ENCODE data around the gene SH3D21. TPM values are rescaled to one million over a fixed set of nuclear protein-coding genes. Genes with fewer than 3 reads are reported as not detected.

SH3D21 gene
- total RNA-seq, 8 experiments from 2014 or later, result 3.7 to 14.7 (median 7.6) TPM

- Histone ChIP-seq H3K4me3 (no peak overlapping the region), H3K27ac (peak overlapping the region in 1 of 2 donors; percentile 59), H3K4me1 (replicated peaks in 1 of 2) (peaks cover 16 to 24% of the 10 kb centered on the region in 2 donors)
- 32 to 100% (median 82%) methylated on average over 1 to 10 of the region's 10 CpGs for WGBS, 10 experiments
- no peak for ATAC-seq (replicated peaks in 6 of 8)
- in situ Hi-C loops (cut with MboI; ENCODE audit: low pct_unique_long_range_greater_than_20kb in 2 of 9, low sequenced_read_pairs in 9 of 9, unreplicated experiment in 9 of 9), result no loop called here
Observed at GRCh38 chr1:36304970-36305914, 926 bp upstream of the SH3D21 start.

GRCh38 chr1:36305915-36306209 lies 306 bp upstream of the SH3D21 start:
- Histone ChIP-seq H3K4me3 (peak overlapping the region in 4 of 5 donors; percentile 48 to 75 (median 70)), H3K27ac (peak overlapping the region in 1 of 2 donors; percentile 59), H3K4me1 (replicated peaks in 1 of 2) (peaks cover 16 to 24% of the 10 kb centered on the region in 2 donors)
- in situ Hi-C loops (cut with MboI; ENCODE audit: low pct_unique_long_range_greater_than_20kb in 2 of 9, low sequenced_read_pairs in 9 of 9, unreplicated experiment in 9 of 9), result no loop called here
- peak in 3 of 8 experiments; percentile 53 to 64 (median 63) for ATAC-seq (replicated peaks in 6 of 8)
- WGBS, 10 experiments, result 8 to 62% (median 58%) methylated on average over 2 to 5 of the region's 7 CpGs; no CpG with 5 or more reads in 6 of the 10 experiments

DNA sequence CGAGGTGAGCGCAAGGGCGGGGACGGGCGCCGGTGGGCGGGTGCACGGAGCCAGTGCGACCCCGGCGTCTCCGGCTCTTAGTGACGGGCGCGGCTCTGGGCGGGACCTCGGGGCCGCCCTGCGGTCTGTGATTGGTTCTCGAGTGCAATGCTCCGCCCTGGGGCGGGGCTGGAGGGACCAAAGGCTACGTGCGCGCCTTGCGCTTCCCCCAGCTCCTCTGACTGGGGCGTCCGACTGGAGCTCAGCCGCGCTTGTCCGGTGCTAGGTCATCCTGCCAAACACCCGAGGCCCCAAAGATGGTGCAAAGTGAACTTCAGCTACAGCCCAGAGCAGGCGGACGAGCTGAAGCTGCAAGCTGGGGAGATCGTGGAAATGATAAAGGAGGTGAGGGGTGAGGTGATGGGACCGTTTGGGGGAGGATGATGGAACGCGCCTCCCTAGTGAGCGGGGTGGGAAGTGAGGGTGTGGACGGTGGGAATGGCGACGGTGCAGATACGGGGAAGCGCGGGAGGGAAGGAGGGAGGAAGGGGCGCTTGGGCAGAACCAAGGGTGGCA lies 811 bp downstream of the SH3D21 start:
- H3K4me1 ChIP-seq (replicated peaks in 1 of 2), result peaks cover 16 to 24% of the 10 kb centered on the region in 2 donors
- in situ Hi-C loops (cut with MboI; ENCODE audit: low pct_unique_long_range_greater_than_20kb in 2 of 9, low sequenced_read_pairs in 9 of 9, unreplicated experiment in 9 of 9), result no loop called here
- peak overlapping the region in 1 of 2 donors; percentile 59 for H3K27ac ChIP-seq
- WGBS, 10 experiments, result 0 to 1% (median 0%) methylated on average over 2 to 17 of the region's 46 CpGs; no CpG with 5 or more reads in 6 of the 10 experiments
- ATAC-seq (replicated peaks in 6 of 8), result peak; percentile 74 to 98 (median 96)
- H3K4me3 ChIP-seq, result peak overlapping the region; percentile 47 to 75 (median 69)

- Histone ChIP-seq H3K27ac (no peak overlapping the region), H3K4me3 (peak overlapping the region; percentile 47 to 75 (median 69)), H3K4me1 (replicated peaks in 1 of 2) (peaks cover 16 to 24% of the 10 kb centered on the region in 2 donors)
- WGBS, 10 experiments, result 63 to 100% (median 82%) methylated on average over 1 to 6 of the region's 10 CpGs; no CpG with 5 or more reads in 6 of the 10 experiments
- in situ Hi-C loops (cut with MboI; ENCODE audit: low pct_unique_long_range_greater_than_20kb in 2 of 9, low sequenced_read_pairs in 9 of 9, unreplicated experiment in 9 of 9), result no loop called here
- no peak for ATAC-seq (replicated peaks in 6 of 8)
Observed at GRCh38 chr1:36307601-36308330, 1.6 kb downstream of the SH3D21 start.

DNA sequence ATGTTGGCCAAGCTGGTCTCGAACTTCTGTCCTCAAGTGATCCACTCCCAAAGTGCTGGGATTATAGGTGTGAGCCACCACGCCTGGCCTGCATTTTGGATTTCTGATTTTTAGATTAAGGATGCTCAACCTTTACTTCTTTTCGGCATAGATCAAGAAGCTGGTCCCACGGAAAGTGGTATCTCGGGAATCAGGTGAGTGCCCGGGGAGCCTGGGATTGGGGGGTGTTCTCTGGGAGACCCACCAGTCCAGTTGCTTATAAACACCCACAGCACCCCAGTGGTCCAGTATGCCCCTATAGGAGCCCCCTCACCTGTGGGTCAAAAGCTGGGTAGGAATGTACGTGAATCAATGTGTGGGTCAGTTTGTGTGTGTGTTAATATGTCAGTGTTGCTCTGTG lies 3.2 kb downstream of the SH3D21 start:
- WGBS, 10 experiments, result 95 to 100% (median 98%) methylated on average over 1 to 6 of the region's 7 CpGs; no CpG with 5 or more reads in 4 of the 10 experiments
- in situ Hi-C loops (cut with MboI; ENCODE audit: low pct_unique_long_range_greater_than_20kb in 2 of 9, low sequenced_read_pairs in 9 of 9, unreplicated experiment in 9 of 9), result no loop called here
- ATAC-seq (replicated peaks in 6 of 8), result no peak
- H3K4me1 ChIP-seq (replicated peaks in 1 of 2), result peaks cover 16 to 21% of the 10 kb centered on the region in 2 donors
- H3K4me3 ChIP-seq, result no peak overlapping the region
- no peak overlapping the region for H3K27ac ChIP-seq

DNA sequence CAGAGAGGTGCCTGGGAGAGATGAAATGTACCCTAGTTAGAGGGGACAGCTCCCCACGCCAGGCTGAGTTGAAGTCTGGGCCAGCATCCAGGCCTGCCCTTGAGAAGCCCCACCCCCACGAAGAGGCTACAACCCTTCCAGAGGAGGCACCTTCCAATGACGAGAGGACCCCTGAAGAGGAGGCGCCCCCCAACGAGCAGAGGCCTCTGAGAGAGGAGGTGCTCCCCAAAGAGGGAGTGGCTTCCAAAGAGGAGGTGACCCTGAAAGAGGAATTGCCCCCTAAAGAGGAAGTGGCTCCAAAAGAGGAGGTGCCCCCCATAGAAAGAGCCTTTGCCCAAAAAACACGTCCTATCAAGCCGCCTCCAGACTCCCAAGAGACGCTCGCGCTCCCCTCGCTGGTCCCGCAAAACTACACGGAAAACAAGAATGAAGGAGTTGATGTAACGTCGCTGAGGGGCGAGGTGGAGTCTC lies 14.2 kb downstream of the SH3D21 start:
- ATAC-seq (replicated peaks in 6 of 8), result no peak
- 3 to 100% (median 83%) methylated on average over 2 to 16 of the region's 16 CpGs; no CpG with 5 or more reads in 5 of the 10 experiments for WGBS, 10 experiments
- in situ Hi-C loops (cut with MboI; ENCODE audit: low pct_unique_long_range_greater_than_20kb in 2 of 9, low sequenced_read_pairs in 9 of 9, unreplicated experiment in 9 of 9), result no loop called here
- peaks cover 35 to 36% of the 10 kb centered on the region in 2 donors for H3K4me1 ChIP-seq (replicated peaks in 1 of 2)
- H3K27ac ChIP-seq, result no peak overlapping the region
- no peak overlapping the region for H3K4me3 ChIP-seq

DNA sequence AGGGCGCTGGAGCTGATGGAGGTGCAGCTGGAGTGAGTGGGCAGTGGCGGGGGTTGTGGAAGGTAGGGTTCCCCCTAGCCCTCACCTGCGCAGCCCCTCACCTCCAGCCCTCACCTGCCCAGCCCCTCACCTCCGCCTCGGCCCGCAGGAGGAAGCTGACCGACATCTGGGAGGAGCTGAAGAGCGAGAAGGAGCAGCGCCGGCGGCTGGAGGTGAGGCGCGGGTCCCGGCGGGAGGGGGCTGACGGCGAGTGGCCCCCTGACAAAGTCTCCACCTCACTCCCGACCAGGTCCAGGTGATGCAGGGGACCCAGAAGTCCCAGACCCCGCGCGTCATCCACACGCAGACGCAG lies 14.6 kb downstream of the SH3D21 start:
- Histone ChIP-seq H3K4me3 (no peak overlapping the region), H3K27ac (no peak overlapping the region), H3K4me1 (replicated peaks in 1 of 2) (peaks cover 35 to 36% of the 10 kb centered on the region in 2 donors)
- 74 to 100% (median 100%) methylated on average over 1 to 12 of the region's 23 CpGs; no CpG with 5 or more reads in 7 of the 10 experiments for WGBS, 10 experiments
- ATAC-seq (replicated peaks in 6 of 8), result no peak
- in situ Hi-C loops (cut with MboI; ENCODE audit: low pct_unique_long_range_greater_than_20kb in 2 of 9, low sequenced_read_pairs in 9 of 9, unreplicated experiment in 9 of 9), result no loop called here

DNA sequence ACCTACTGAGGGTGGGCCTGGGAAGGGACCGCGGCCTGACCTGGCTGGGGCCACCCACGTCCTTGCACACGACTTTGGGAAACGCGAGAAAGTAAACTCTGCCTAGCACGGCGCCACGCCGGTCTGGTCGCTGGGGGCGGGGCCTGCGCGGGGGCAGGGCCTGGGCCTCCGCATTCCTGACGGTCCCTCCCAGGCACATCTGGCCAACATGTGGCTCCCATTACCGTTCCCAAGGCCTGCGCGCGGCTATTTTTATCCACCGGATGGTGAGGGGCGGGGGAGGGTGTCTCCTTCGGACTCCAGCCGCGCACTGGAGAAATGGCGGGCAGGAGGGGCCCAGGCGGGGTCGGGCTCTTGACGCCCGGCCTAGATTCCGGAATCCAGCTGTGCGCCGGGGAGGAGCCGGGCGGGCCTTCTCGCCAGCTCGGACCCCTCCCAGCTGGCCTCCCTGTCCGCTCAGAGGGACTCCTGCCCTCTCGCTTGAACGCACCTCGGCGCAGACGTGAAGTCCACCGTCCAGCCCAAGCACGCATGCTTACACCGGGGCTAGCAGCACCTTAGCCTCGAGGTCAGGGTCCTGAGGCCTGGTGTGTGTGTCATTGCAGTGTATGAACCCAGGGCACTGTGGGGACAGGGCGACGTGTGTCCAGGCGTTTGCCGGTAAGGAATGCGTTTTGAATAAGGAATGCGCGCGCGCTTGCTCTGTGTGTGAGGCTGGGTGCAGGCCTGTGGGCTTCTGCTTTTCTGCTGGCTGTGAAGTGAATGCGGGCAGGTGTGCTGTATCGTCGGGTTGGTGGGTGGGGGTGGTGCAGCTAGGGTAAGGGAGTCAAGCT lies 15.2 kb downstream of the SH3D21 start:
- Histone ChIP-seq H3K4me3 (peak overlapping the region in 1 of 5 donors; percentile 3), H3K4me1 (replicated peaks in 1 of 2) (peaks cover 35 to 36% of the 10 kb centered on the region in 2 donors), H3K27ac (peak overlapping the region; percentile 4 to 83)
- ATAC-seq (replicated peaks in 6 of 8), result peak; percentile 12 to 59 (median 50)
- WGBS, 10 experiments, result 2 to 60% (median 24%) methylated on average over 3 to 11 of the region's 59 CpGs; no CpG with 5 or more reads in 5 of the 10 experiments
- in situ Hi-C loops (cut with MboI; ENCODE audit: low pct_unique_long_range_greater_than_20kb in 2 of 9, low sequenced_read_pairs in 9 of 9, unreplicated experiment in 9 of 9), result no loop called here

- WGBS, 10 experiments, result 44% methylated on average over 19 to 24 of the region's 67 CpGs; no CpG with 5 or more reads in 8 of the 10 experiments
Observed at GRCh38 chr1:36322041-36322785, 16.0 kb downstream of the SH3D21 start.

GRCh38 chr1:36322786-36323635 lies 16.8 kb downstream of the SH3D21 start:
- ATAC-seq (replicated peaks in 6 of 8), result peak; percentile 8 to 57 (median 50)
- 0 to 8% (median 4%) methylated on average over 4 to 20 of the region's 83 CpGs; no CpG with 5 or more reads in 7 of the 10 experiments for WGBS, 10 experiments
- Histone ChIP-seq H3K4me1 (replicated peaks in 1 of 2) (peaks cover 35 to 36% of the 10 kb centered on the region in 2 donors), H3K4me3 (peak overlapping the region; percentile 30 to 54 (median 49)), H3K27ac (peak overlapping the region; percentile 3 to 83)
- in situ Hi-C loops (cut with MboI; ENCODE audit: low pct_unique_long_range_greater_than_20kb in 2 of 9, low sequenced_read_pairs in 9 of 9, unreplicated experiment in 9 of 9), result no loop called here

More at GRCh38 chr1:36322041-36322785, 16.0 kb downstream of the SH3D21 start:
- Histone ChIP-seq H3K27ac (peak overlapping the region; percentile 3 to 83), H3K4me1 (replicated peaks in 1 of 2) (peaks cover 35 to 36% of the 10 kb centered on the region in 2 donors), H3K4me3 (peak overlapping the region in 4 of 5 donors; percentile 35 to 54 (median 50))
- ATAC-seq (replicated peaks in 6 of 8), result peak in 4 of 8 experiments; percentile 0 to 6 (median 2)
- in situ Hi-C loops (cut with MboI; ENCODE audit: low pct_unique_long_range_greater_than_20kb in 2 of 9, low sequenced_read_pairs in 9 of 9, unreplicated experiment in 9 of 9), result no loop called here
